SK-N-SH (cell line): Measurements from ENCODE around the gene GADL1. TPM values are rescaled to one million over a fixed set of nuclear protein-coding genes. Genes with fewer than 3 reads are reported as not detected.

Source experiments
- CTCF ChIA-PET: fragments of 300-600, 350-600 bp; formaldehyde crosslinking; extraction: SDS; loops from one replicate; lab custom pipeline; 2021; lab: Yijun Ruan, JAX
- POLR2A ChIA-PET: fragments of 350-600 bp; sonication (Branson Sonifier 250); formaldehyde crosslinking; extraction: SDS; loops from one replicate; lab custom pipeline; 2020; ENCODE audit warnings: antibody characterized with exemption, inconsistent platforms; lab: Yijun Ruan, JAX
- DNase-seq: peaks from one replicate; pipeline ENCODE4 v3.0.0; 2012
- H2AFZ ChIP-seq: fragments of 200-600 bp; sonication (generic); 2 replicates; pipeline ENCODE4 v1.8.1; 2016; ENCODE audit warnings: antibody characterized with exemption, mild to moderate bottlenecking, low read depth
- H3F3A ChIP-seq: fragments of 200-600 bp; sonication (generic); replicated peaks from 2 replicates; pipeline ENCODE3; 2016; ENCODE audit warnings: antibody characterized with exemption, mild to moderate bottlenecking; ENCODE audit not compliant: insufficient read depth
- H3K27ac ChIP-seq, 2 experiments: fragments of 200-500 bp in 1 of 2; fragments of 200-600 bp in 1 of 2; sonication (Bioruptor generic) in 1 of 2; sonication (generic), shearing (Covaris generic) in 1 of 2; 2 replicates each; pipeline versions ENCODE4 v1.5.1 to v1.6.1; 2014 to 2016; ENCODE audit warnings: low read depth in 2 of 2, inconsistent platforms in 1 of 2, low read length in 1 of 2, mild to moderate bottlenecking in 1 of 2, mixed read lengths in 1 of 2
- H3K27me3 ChIP-seq: fragments of 200-600 bp; sonication (generic), shearing (Covaris generic); 2 replicates; pipeline ENCODE4 v1.6.1; 2016; ENCODE audit warnings: mixed run types; ENCODE audit not compliant: insufficient read depth
- H3K36me3 ChIP-seq, 2 experiments: fragments of 200-500 bp in 1 of 2; fragments of 200-600 bp in 1 of 2; sonication (Bioruptor generic) in 1 of 2; sonication (generic) in 1 of 2; replicated peaks in 1 of 2; 2 replicates each; pipeline versions ENCODE3 to v1.5.1; 2014 to 2016; ENCODE audit warnings: low read length in 1 of 2, mild to moderate bottlenecking in 1 of 2; ENCODE audit not compliant: insufficient read depth in 2 of 2, control insufficient read depth in 1 of 2
- H3K4me1 ChIP-seq, 2 experiments: fragments of 200-500 bp in 1 of 2; fragments of 200-600 bp in 1 of 2; sonication (Bioruptor generic) in 1 of 2; sonication (generic), shearing (Covaris generic) in 1 of 2; 2 replicates each; pipeline versions ENCODE4 v1.5.1 to v1.6.1; 2014 to 2016; ENCODE audit warnings: low read depth in 1 of 2, low read length in 1 of 2, mixed run types in 1 of 2; ENCODE audit not compliant: insufficient read depth in 2 of 2, control insufficient read depth in 1 of 2
- H3K4me2 ChIP-seq: fragments of 200-600 bp; sonication (generic), shearing (Covaris generic); 2 replicates; pipeline ENCODE4 v1.6.1; 2017; ENCODE audit warnings: mixed run types
- H3K4me3 ChIP-seq, 2 experiments: fragments of 200-500 bp in 1 of 2; fragments of 200-600 bp in 1 of 2; sonication (Bioruptor generic) in 1 of 2; sonication (generic), shearing (Covaris generic) in 1 of 2; 2 replicates each; pipeline versions ENCODE4 v1.5.1 to v1.8.1; 2014 to 2016; ENCODE audit warnings: low read depth in 2 of 2, inconsistent platforms in 1 of 2, low read length in 1 of 2, mild to moderate bottlenecking in 1 of 2, mixed read lengths in 1 of 2, moderate library complexity in 1 of 2
- H3K79me2 ChIP-seq: fragments of 200-600 bp; sonication (generic); 2 replicates; pipeline ENCODE4 v1.8.1; 2017; ENCODE audit warnings: mild to moderate bottlenecking; ENCODE audit not compliant: insufficient read depth
- H3K9ac ChIP-seq: fragments of 200-600 bp; sonication (generic); 2 replicates; pipeline ENCODE4 v1.6.1; 2017; ENCODE audit warnings: mixed run types
- H3K9me2 ChIP-seq: fragments of 200-600 bp; sonication (generic); 2 replicates; pipeline ENCODE4 v1.6.1; 2017; ENCODE audit warnings: mixed run types
- H3K9me3 ChIP-seq: fragments of 200-600 bp; sonication (generic); 2 replicates; pipeline ENCODE4 v1.6.1; 2017; ENCODE audit warnings: mixed run types, mild to moderate bottlenecking, moderate library complexity
- H4K20me1 ChIP-seq: fragments of 200-600 bp; sonication (generic); 2 replicates; pipeline ENCODE4 v1.6.1; 2017; ENCODE audit warnings: mild to moderate bottlenecking, mixed run types; ENCODE audit not compliant: insufficient read depth
- ELF1 ChIP-seq: IDR thresholded peaks from 2 replicates; pipeline ENCODE4 v1.4.0; 2012
- FOSL2 ChIP-seq: IDR thresholded peaks from 2 replicates; pipeline ENCODE4 v1.4.0; 2012; ENCODE audit warnings: low read depth, mild to moderate bottlenecking, moderate library complexity, borderline replicate concordance
- FOXJ3 ChIP-seq: sonication (generic); formaldehyde crosslinking; IDR thresholded peaks from 2 replicates; pipeline ENCODE4 v1.5.1; 2020; ENCODE audit warnings: mild to moderate bottlenecking, missing genetic modification reagents
- FOXM1 ChIP-seq: IDR thresholded peaks from 2 replicates; pipeline ENCODE4 v1.4.0; 2012; ENCODE audit warnings: low read depth, mild to moderate bottlenecking
- GABPA ChIP-seq: IDR thresholded peaks from 2 replicates; pipeline ENCODE4 v1.4.0; 2012; ENCODE audit warnings: low read depth, mild to moderate bottlenecking
- IRF3 ChIP-seq: fragments of 150-350 bp; IDR thresholded peaks from 2 replicates; pipeline ENCODE4 v1.6.1; 2016; ENCODE audit warnings: mild to moderate bottlenecking, low read depth, low read length
- MEF2A ChIP-seq: IDR thresholded peaks from 2 replicates; pipeline ENCODE4 v1.4.0; 2012; ENCODE audit warnings: low read depth, borderline replicate concordance
- MXI1 ChIP-seq: IDR thresholded peaks from 2 replicates; pipeline ENCODE4 v1.6.1; 2012; ENCODE audit warnings: mild to moderate bottlenecking, low read depth, low read length, improper control_type of control experiment
- NRF1 ChIP-seq: IDR thresholded peaks from 2 replicates; pipeline ENCODE4 v1.6.1; 2012; ENCODE audit warnings: low read depth, mild to moderate bottlenecking, low read length
- POLR2AphosphoS5 ChIP-seq: IDR thresholded peaks from 2 replicates; pipeline ENCODE4 v1.6.1; 2012; ENCODE audit warnings: low read depth, low read length
- RAD21 ChIP-seq: IDR thresholded peaks from 2 replicates; pipeline ENCODE4 v1.6.1; 2012; ENCODE audit warnings: mild to moderate bottlenecking, low read length
- REST ChIP-seq: IDR thresholded peaks from 2 replicates; pipeline ENCODE4 v1.6.1; 2012; ENCODE audit warnings: mild to moderate bottlenecking, low read depth, low read length, moderate library complexity
- RXRA ChIP-seq: IDR thresholded peaks from 2 replicates; pipeline ENCODE4 v1.4.0; 2012; ENCODE audit warnings: low read depth, mild to moderate bottlenecking, borderline replicate concordance
- TCF12 ChIP-seq: IDR thresholded peaks from 2 replicates; pipeline ENCODE4 v1.4.0; 2012
- TEAD4 ChIP-seq: IDR thresholded peaks from 2 replicates; pipeline ENCODE4 v1.4.0; 2012; ENCODE audit warnings: mild to moderate bottlenecking, borderline replicate concordance; ENCODE audit not compliant: insufficient read depth
- USF2 ChIP-seq: fragments of 150-350 bp; IDR thresholded peaks from 2 replicates; pipeline ENCODE4 v1.6.1; 2017; ENCODE audit warnings: antibody characterized with exemption, low read length, low read depth, borderline replicate concordance
- WGBS: methylation state at CpG from one replicate; pipeline ENCODE4 v1.1.6; 2017; ENCODE audit warnings: low lambda C conversion rate; 5-methylcytosine and 5-hydroxymethylcytosine counted together
- polyA plus RNA-seq, 3 experiments: library from polyadenylated mRNA; depleted of rRNA; stranded (reverse); fragments of >200 nt; gene quantifications; 2 replicates each; pipeline ENCODE4 v1.2.3, GENCODE V29; 2012

Gene GADL1
- polyA plus RNA-seq, 1 of the 3 experiments (the other 2 are of a cell fraction) = not detected

DNA sequence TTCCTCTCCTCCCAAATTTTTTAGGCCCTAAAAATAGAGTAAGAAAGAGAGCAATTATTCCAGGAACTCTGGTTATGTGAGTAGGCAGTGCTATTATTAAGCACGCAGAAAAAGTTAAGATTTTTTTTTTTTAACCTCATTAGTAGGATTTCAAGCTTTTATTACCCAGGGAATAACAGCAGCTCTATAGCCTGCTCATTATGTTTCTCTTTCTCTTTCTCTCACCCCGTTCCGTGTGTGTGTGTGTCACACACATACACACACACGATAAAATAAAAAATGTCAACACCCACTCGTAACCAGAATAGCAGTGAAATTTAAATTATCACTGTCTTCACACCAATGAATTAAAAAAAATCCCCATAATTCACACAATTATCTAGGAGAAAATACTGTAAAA is 30.3 kb downstream of the GADL1 start:
- Histone ChIP-seq H3K4me2 (no peak overlapping the region), H3K4me1 (no peaks in the 10 kb centered on the region; a peak in 1 of 4 replicates), H2AFZ (no peak overlapping the region), H3K36me3 (no peaks in the 10 kb centered on the region), H3K27ac (no peak overlapping the region), H3K27me3 (no peaks in the 10 kb centered on the region; the same call in 1 of the 2 replicates), H3K79me2 (no peaks in the 10 kb centered on the region), H4K20me1 (no peaks in the 10 kb centered on the region), H3K4me3 (no peak overlapping the region), H3K9ac (no peak overlapping the region), H3K9me2 (no peaks in the 10 kb centered on the region), H3K9me3 (no peaks in the 10 kb centered on the region), H3F3A (no peaks in the 10 kb centered on the region)
- WGBS = 71% methylated on average over 5 of the region's 5 CpGs
- DNase-seq = no peak
- CTCF ChIA-PET = interaction anchor here (0.8 to 1.5 kb wide), 4 partner anchors 9 to 84 kb away, joined by 3 to 4 read pairs (median 3); no protein-coding TSS in a partner anchor
- POLR2A ChIA-PET = no interaction called here
- TF ChIP-seq RXRA (no peak), MEF2A (no peak), IRF3 (no peak), FOXJ3 (CRISPR knock-in tag) (no peak), RAD21 (no peak), TEAD4 (no peak), MXI1 (no peak), POLR2AphosphoS5 (no peak), FOSL2 (no peak), TCF12 (no peak), FOXM1 (no peak), GABPA (no peak), NRF1 (no peak), ELF1 (no peak), REST (no peak), USF2 (no peak)
